ENCODE data around the gene CYLD. TPM values are rescaled to one million over a fixed set of nuclear protein-coding genes. Genes with fewer than 3 reads are reported as not detected.

CYLD gene
- total and polyA plus RNA-seq, 8 donors: 27.1 to 52.1 (median 30.3) TPM

GRCh38 chr16:50814052-50814451, 72.2 kb downstream of the CYLD start:
- ATAC-seq: no peak
- H3K4me1 ChIP-seq: no peaks in the 10 kb centered on the region
- no peak for DNase-seq
- H3K27ac ChIP-seq: no peak overlapping the region
- TF ChIP-seq CTCF (IDR thresholded peaks at IDR 0.05): no peak
- no peaks in the 10 kb centered on the region for H3K27me3 ChIP-seq
- no peaks in the 10 kb centered on the region for H3K9me3 ChIP-seq
- no peak overlapping the region for H3K4me3 ChIP-seq
- no peaks in the 10 kb centered on the region for H3K36me3 ChIP-seq
- intact Hi-C loops (cut with DNase I): no loop called here

- H3K4me3 ChIP-seq: no peak overlapping the region
- DNase-seq (no peak), ATAC-seq (no peak)
- intact Hi-C loops (cut with DNase I): no loop called here
- no peak overlapping the region for H3K27ac ChIP-seq
- H3K9me3 ChIP-seq: no peaks in the 10 kb centered on the region
- TF ChIP-seq CTCF (IDR thresholded peaks at IDR 0.05): no peak
- no peaks in the 10 kb centered on the region for H3K4me1 ChIP-seq
- no peaks in the 10 kb centered on the region for H3K36me3 ChIP-seq
- H3K27me3 ChIP-seq: no peaks in the 10 kb centered on the region
Observed at GRCh38 chr16:50814541-50814940, 72.7 kb downstream of the CYLD start.

GRCh38 chr16:50815382-50815781, 73.5 kb downstream of the CYLD start:
- intact Hi-C loops (cut with DNase I): no loop called here
- no peaks in the 10 kb centered on the region for H3K9me3 ChIP-seq
- DNase-seq (no peak), ATAC-seq (no peak)
- no peaks in the 10 kb centered on the region for H3K36me3 ChIP-seq
- no peak for TF ChIP-seq CTCF (IDR thresholded peaks at IDR 0.05)
- no peak overlapping the region for H3K4me3 ChIP-seq
- H3K27ac ChIP-seq: no peak overlapping the region
- no peaks in the 10 kb centered on the region for H3K27me3 ChIP-seq
- no peaks in the 10 kb centered on the region for H3K4me1 ChIP-seq

- H3K4me1 ChIP-seq: no peaks in the 10 kb centered on the region
- no peak for ATAC-seq
- no peaks in the 10 kb centered on the region for H3K27me3 ChIP-seq
- intact Hi-C loops (cut with DNase I): no loop called here
- no peak for TF ChIP-seq CTCF (IDR thresholded peaks at IDR 0.05)
- H3K9me3 ChIP-seq: no peaks in the 10 kb centered on the region
- DNase-seq: no peak
- H3K27ac ChIP-seq: no peak overlapping the region
- no peaks in the 10 kb centered on the region for H3K36me3 ChIP-seq
- H3K4me3 ChIP-seq: no peak overlapping the region
Observed at GRCh38 chr16:50816901-50817555, 75.1 kb downstream of the CYLD start.

- Histone ChIP-seq H3K4me1 (no peaks in the 10 kb centered on the region), H3K27ac (no peak overlapping the region), H3K9me3 (no peaks in the 10 kb centered on the region), H3K27me3 (no peaks in the 10 kb centered on the region), H3K4me3 (no peak overlapping the region), H3K36me3 (no peaks in the 10 kb centered on the region)
- ATAC-seq: no peak
- TF ChIP-seq CTCF (IDR thresholded peaks at IDR 0.05): no peak
- DNase-seq: no peak
- intact Hi-C loops (cut with DNase I): no loop called here
Observed at GRCh38 chr16:50818380-50818779, 76.5 kb downstream of the CYLD start.
